ENCODE data around the gene CCDC60.

The CCDC60 gene

DNA sequence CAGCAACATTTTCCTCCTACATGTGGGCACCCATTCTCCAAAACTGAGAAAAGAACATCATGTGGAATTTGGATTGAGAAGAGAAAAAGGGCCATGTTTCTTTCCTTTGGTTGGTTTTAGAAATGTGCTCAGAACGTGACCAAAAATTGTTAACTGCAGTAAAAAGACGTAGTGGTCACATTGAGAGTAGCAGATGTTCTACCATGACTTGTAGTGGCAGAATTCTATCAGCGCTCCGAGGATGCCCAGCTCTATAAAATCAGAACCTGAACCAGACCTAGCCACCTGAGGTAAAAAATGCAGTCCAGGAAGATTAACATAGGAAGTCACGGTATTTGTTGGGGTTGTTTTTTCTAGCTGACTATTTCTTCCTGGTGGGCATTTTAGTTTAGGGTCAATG lies 157.3 kb downstream of the CCDC60 start:
- Histone ChIP-seq H2AFZ (ENCODE audit: low read depth) (no peak overlapping the region), H3K27ac (no peak overlapping the region), H3K9ac (no peak overlapping the region), H3K36me3 (ENCODE audit: insufficient read depth) (no peaks in the 10 kb centered on the region), H3K4me2 (no peak overlapping the region), H3K4me1 (ENCODE audit: low read depth, poor library complexity, severe bottlenecking) (no peaks in the 10 kb centered on the region), H3K27me3 (ENCODE audit: insufficient read depth, low read depth) (no peaks in the 10 kb centered on the region), H3K79me2 (ENCODE audit: insufficient read depth, low read depth) (no peaks in the 10 kb centered on the region), H4K20me1 (ENCODE audit: insufficient read depth) (no peaks in the 10 kb centered on the region), H3K4me3 (IDR thresholded peaks at IDR 0.05; ENCODE audit: insufficient read depth, low read depth, low read length) (no peak overlapping the region)
- TF ChIP-seq, protein P1, sequence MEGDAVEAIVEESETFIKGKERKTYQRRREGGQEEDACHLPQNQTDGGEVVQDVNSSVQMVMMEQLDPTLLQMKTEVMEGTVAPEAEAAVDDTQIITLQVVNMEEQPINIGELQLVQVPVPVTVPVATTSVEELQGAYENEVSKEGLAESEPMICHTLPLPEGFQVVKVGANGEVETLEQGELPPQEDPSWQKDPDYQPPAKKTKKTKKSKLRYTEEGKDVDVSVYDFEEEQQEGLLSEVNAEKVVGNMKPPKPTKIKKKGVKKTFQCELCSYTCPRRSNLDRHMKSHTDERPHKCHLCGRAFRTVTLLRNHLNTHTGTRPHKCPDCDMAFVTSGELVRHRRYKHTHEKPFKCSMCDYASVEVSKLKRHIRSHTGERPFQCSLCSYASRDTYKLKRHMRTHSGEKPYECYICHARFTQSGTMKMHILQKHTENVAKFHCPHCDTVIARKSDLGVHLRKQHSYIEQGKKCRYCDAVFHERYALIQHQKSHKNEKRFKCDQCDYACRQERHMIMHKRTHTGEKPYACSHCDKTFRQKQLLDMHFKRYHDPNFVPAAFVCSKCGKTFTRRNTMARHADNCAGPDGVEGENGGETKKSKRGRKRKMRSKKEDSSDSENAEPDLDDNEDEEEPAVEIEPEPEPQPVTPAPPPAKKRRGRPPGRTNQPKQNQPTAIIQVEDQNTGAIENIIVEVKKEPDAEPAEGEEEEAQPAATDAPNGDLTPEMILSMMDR (conservative IDR thresholded peaks at IDR 0.05; ENCODE audit: low read depth, low read length), result no peak

DNA sequence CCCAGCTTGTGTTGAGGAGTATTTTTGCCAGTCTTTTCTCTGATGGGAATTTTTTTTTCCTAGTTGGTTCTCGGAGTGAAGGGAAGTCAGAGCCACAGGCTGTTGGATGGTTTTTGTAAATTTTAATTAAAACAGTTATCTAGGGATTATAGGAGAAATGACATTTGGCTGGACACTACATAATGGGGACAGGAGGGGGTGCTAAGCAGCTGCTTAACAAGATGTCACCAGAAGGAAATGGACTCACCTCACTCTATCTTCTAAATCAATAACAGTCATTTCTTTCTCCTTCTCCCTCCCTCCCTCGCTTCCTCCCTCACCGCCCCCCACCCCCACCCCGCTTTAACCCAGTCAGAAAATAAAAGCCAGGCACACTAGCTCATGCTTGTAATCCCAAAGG lies 165.7 kb downstream of the CCDC60 start:
- Histone ChIP-seq H3K9ac (no peak overlapping the region), H3K4me3 (IDR thresholded peaks at IDR 0.05; ENCODE audit: insufficient read depth, low read depth, low read length) (no peak overlapping the region), H3K27me3 (ENCODE audit: insufficient read depth, low read depth) (no peaks in the 10 kb centered on the region), H3K4me2 (no peak overlapping the region), H3K79me2 (ENCODE audit: insufficient read depth, low read depth) (no peaks in the 10 kb centered on the region), H3K27ac (no peak overlapping the region), H4K20me1 (ENCODE audit: insufficient read depth) (no peaks in the 10 kb centered on the region), H2AFZ (ENCODE audit: low read depth) (no peak overlapping the region), H3K36me3 (ENCODE audit: insufficient read depth) (no peaks in the 10 kb centered on the region), H3K4me1 (ENCODE audit: low read depth, poor library complexity, severe bottlenecking) (no peaks in the 10 kb centered on the region)
- TF ChIP-seq, protein P1 (conservative IDR thresholded peaks at IDR 0.05; ENCODE audit: low read depth, low read length), result no peak

DNA sequence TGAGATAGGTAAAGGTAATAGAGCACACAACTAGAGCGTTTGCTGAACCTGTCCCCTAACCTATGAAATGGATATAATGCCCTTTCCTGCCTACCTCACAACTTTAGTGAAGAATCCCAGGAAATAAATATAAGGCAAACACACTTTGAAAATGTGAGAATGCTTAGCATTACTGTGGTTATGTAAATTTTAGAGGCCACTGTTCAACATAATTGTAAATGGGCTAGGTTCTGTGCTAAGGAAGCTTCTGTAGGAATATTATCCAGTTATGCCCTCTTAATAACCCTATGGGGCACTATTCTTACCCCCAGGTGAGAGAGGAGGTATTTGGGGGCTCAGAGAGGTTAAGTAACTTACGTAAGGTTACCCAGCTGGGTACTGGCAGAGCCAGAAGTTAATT lies 166.5 kb downstream of the CCDC60 start:
- H3K4me3 ChIP-seq (IDR thresholded peaks at IDR 0.05; ENCODE audit: insufficient read depth, low read depth, low read length), result no peak overlapping the region
- no peak overlapping the region for H3K4me2 ChIP-seq
- H3K9ac ChIP-seq, result no peak overlapping the region
- TF ChIP-seq, protein P1 (conservative IDR thresholded peaks at IDR 0.05; ENCODE audit: low read depth, low read length), result no peak
- H3K79me2 ChIP-seq (ENCODE audit: insufficient read depth, low read depth), result no peaks in the 10 kb centered on the region
- no peak overlapping the region for H3K27ac ChIP-seq
- H3K4me1 ChIP-seq (ENCODE audit: low read depth, poor library complexity, severe bottlenecking), result no peaks in the 10 kb centered on the region
- H2AFZ ChIP-seq (ENCODE audit: low read depth), result no peak overlapping the region
- no peaks in the 10 kb centered on the region for H3K36me3 ChIP-seq (ENCODE audit: insufficient read depth)
- no peaks in the 10 kb centered on the region for H4K20me1 ChIP-seq (ENCODE audit: insufficient read depth)
- no peaks in the 10 kb centered on the region for H3K27me3 ChIP-seq (ENCODE audit: insufficient read depth, low read depth)

DNA sequence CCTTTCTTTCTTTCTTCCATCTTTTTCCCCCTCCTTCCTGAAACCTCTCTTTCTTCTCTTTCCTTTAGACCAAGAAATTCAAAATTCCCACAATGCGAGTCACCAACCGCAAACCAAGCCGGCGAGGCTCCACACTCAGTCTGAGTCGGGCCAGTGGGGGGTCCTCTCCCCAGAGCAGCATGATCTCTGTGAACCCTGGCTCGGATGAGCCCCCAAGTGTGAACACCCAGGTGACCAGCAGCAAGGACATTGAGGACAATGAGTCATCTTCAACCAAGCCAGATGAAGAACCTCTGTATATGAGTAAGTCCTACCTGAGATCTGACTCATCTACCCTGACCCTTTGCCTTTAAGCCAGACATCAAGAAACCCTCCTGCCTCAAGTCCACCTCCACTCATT lies 170.5 kb downstream of the CCDC60 start:
- Histone ChIP-seq H3K9ac (no peak overlapping the region), H3K4me1 (ENCODE audit: low read depth, poor library complexity, severe bottlenecking) (no peaks in the 10 kb centered on the region), H2AFZ (ENCODE audit: low read depth) (no peak overlapping the region), H3K27ac (no peak overlapping the region), H4K20me1 (ENCODE audit: insufficient read depth) (no peaks in the 10 kb centered on the region), H3K27me3 (ENCODE audit: insufficient read depth, low read depth) (no peaks in the 10 kb centered on the region), H3K36me3 (ENCODE audit: insufficient read depth) (no peaks in the 10 kb centered on the region), H3K4me2 (no peak overlapping the region), H3K4me3 (IDR thresholded peaks at IDR 0.05; ENCODE audit: insufficient read depth, low read depth, low read length) (no peak overlapping the region), H3K79me2 (ENCODE audit: insufficient read depth, low read depth) (no peaks in the 10 kb centered on the region)
- TF ChIP-seq, protein P1 (conservative IDR thresholded peaks at IDR 0.05; ENCODE audit: low read depth, low read length), result no peak
